ENCODE results near the gene TRIM3. TPM values are rescaled to one million over a fixed set of nuclear protein-coding genes. Genes with fewer than 3 reads are reported as not detected.

TRIM3 gene
- total RNA-seq, 1 donor from 2014 or later: 33.8 TPM

DNA sequence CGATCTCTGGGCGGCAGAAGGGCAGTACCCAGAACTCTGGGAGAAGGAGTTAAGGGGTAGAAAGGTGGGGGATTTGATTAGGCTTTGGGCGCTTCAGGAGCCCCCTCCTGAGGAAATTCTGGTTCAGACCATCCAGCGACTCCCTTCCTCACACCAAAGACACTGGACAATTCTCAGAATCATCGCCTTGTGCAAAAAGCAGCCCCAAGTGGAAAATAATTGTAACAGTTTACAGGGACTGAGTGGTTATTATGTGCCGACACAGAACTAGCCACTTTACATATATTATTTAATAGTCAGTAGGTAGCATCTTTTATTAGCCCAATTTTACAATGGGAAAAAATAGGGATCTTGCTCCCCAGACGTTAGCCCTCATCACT lies 662 bp upstream of the TRIM3 start:
- Histone ChIP-seq H3K9me3 (no peaks in the 10 kb centered on the region), H3K27me3 (no peaks in the 10 kb centered on the region), H3K27ac (peak overlapping the region; percentile 94 to 96), H3K4me3 (peak overlapping the region; percentile 85 to 88), H3K36me3 (peaks cover 21 to 30% of the 10 kb centered on the region in 2 donors), H3K4me1 (peaks cover 7 to 21% of the 10 kb centered on the region in 2 donors)
- TF ChIP-seq, protein P1, sequence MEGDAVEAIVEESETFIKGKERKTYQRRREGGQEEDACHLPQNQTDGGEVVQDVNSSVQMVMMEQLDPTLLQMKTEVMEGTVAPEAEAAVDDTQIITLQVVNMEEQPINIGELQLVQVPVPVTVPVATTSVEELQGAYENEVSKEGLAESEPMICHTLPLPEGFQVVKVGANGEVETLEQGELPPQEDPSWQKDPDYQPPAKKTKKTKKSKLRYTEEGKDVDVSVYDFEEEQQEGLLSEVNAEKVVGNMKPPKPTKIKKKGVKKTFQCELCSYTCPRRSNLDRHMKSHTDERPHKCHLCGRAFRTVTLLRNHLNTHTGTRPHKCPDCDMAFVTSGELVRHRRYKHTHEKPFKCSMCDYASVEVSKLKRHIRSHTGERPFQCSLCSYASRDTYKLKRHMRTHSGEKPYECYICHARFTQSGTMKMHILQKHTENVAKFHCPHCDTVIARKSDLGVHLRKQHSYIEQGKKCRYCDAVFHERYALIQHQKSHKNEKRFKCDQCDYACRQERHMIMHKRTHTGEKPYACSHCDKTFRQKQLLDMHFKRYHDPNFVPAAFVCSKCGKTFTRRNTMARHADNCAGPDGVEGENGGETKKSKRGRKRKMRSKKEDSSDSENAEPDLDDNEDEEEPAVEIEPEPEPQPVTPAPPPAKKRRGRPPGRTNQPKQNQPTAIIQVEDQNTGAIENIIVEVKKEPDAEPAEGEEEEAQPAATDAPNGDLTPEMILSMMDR (IDR thresholded peaks at IDR 0.05): peak in 1 of 3 experiments; percentile 4
- intact Hi-C loops (cut with DNase I): loop anchor here (1.0 to 5.0 kb wide), 5 partner anchors 36 to 240 kb away; partner anchors contain the start of genes CAVIN3, FHIP1B and MRPL17
- no peak for DNase-seq (ENCODE audit: low spot score in 2 of 2)

DNA sequence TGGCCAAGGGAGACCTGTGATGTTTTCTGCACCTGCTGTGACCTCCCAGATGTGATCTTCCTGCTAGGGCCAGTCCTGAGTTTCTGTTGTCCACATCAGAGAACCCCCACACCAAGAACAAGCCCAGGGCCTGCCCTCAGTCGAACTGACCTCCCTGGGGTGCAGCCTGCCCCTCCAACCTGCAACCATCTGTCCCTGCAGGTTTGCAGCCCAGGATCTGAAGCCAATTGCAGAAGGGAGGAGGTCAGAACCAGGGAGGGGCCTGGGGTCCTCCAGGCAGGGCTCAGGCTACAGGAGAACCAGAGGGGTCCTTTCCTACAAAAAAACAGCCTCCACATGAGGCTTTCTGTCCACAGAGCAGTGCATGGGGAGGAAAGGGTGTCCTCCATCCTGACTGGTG lies 807 bp downstream of the TRIM3 start:
- Histone ChIP-seq H3K27ac (peak overlapping the region; percentile 94 to 96), H3K4me1 (peaks cover 7 to 24% of the 10 kb centered on the region in 2 donors)
- intact Hi-C loops (cut with DNase I): loop anchor here (2.0 to 5.0 kb wide), 2 partner anchors 82 to 209 kb away; partner anchors contain the start of genes MRPL17 and SMPD1

DNA sequence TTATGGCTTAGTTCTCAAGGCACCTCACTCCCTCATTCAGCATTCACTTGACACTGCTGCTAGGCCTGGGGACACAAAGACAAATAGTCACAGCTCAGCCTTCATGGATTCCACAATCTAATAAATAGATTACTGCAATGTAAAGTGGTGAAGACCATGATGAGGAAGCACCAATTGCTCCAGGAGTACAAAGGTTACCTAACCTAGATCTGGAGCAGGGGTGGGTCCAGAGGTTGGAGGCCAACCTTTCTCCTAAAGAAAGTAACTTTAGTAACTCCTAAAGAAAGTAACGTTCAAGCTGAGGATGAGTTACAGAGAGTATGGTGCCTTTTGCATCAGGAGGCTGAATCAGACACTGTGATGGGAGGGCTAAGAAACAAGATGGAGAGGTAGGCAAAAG lies 4.1 kb downstream of the TRIM3 start:
- H3K9me3 ChIP-seq: no peaks in the 10 kb centered on the region
- intact Hi-C loops (cut with DNase I): no loop called here
- TF ChIP-seq, protein P1 (IDR thresholded peaks at IDR 0.05): no peak
- H3K4me3 ChIP-seq: no peak overlapping the region
- no peaks in the 10 kb centered on the region for H3K27me3 ChIP-seq
- DNase-seq (ENCODE audit: low spot score in 2 of 2): no peak
- H3K27ac ChIP-seq: peak overlapping the region; percentile 56 to 65
- H3K4me1 ChIP-seq: peaks cover 7 to 19% of the 10 kb centered on the region in 2 donors
- peaks cover 1 to 7% of the 10 kb centered on the region in 2 donors for H3K36me3 ChIP-seq

More for the DNA sequence above, 807 bp downstream of the TRIM3 start:
- no peak for DNase-seq (ENCODE audit: low spot score in 2 of 2)
- peak overlapping the region; percentile 85 to 88 for H3K4me3 ChIP-seq
- H3K9me3 ChIP-seq: no peaks in the 10 kb centered on the region
- H3K27me3 ChIP-seq: no peaks in the 10 kb centered on the region
- TF ChIP-seq, protein P1 (IDR thresholded peaks at IDR 0.05): no peak
- H3K36me3 ChIP-seq: peaks cover 13 to 15% of the 10 kb centered on the region in 2 donors

DNA sequence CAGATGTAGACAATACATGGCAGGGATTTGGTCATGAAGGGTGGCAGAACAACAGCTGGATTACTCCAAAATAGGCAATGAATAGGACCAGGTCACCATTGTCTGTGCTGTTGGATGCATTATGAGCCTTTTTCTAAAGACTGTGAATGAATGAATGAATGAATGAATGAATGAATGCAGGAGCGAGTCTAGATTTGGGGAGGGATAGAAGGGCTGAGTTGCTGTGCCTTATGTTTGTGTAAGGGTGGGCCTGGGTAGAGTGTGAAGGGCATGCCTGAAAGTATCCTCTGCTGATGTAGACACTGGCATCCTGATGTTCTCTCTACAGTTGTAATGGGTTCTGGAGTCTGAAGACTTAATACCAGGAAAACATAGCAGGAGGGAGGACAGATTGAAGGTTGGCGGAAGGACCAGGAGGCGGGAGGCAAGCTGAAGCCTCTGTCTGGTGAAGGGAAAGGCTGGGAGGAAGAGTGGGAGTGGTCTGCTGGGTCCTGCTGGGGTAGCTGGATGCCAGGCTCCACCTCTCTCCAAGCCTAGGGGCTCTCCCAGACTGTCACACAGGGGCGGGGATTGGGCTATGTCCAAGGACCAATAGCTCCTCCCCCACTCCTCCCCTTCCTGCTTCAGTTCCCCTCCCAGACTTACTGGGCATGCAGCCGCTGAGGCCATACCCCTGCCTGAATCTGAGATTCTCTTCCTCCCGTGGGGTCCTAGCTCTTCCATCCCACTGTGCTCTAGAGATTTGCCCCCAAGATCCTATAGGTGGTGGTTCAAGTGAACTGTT lies 4.8 kb downstream of the TRIM3 start:
- peak overlapping the region; percentile 56 to 65 for H3K27ac ChIP-seq
- H3K27me3 ChIP-seq: no peaks in the 10 kb centered on the region
- H3K4me3 ChIP-seq: no peak overlapping the region
- H3K36me3 ChIP-seq: peaks cover 8 to 14% of the 10 kb centered on the region in 2 donors
- peak; percentile 72 to 90 for DNase-seq (ENCODE audit: low spot score in 2 of 2)
- peaks cover 7 to 15% of the 10 kb centered on the region in 2 donors for H3K4me1 ChIP-seq
- TF ChIP-seq, protein P1 (IDR thresholded peaks at IDR 0.05): no peak
- intact Hi-C loops (cut with DNase I): no loop called here
- H3K9me3 ChIP-seq: no peaks in the 10 kb centered on the region

DNA sequence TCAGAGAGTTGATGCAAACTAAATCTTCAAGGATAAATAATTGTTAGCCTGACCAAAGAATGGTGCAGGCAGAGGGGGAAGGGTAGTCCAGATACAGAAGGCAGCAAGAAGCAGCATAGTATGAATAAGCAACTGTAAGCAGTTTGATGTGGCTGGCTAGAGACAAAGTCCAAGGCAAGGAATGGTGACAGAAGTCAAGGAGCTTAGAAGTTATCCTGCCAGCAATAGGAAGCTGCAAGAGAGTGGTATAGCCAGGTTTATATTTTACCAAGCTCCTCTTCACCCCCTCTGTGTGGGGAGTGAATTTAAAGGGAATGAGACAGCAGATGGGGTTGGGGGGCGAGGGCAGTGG lies 14.7 kb downstream of the TRIM3 start:
- H3K4me1 ChIP-seq: no peaks in the 10 kb centered on the region
- H3K9me3 ChIP-seq: no peaks in the 10 kb centered on the region
- H3K27me3 ChIP-seq: no peaks in the 10 kb centered on the region
- TF ChIP-seq, protein P1 (IDR thresholded peaks at IDR 0.05): no peak
- intact Hi-C loops (cut with DNase I): no loop called here
- no peak overlapping the region for H3K27ac ChIP-seq
- DNase-seq (ENCODE audit: low spot score in 2 of 2): no peak
- H3K36me3 ChIP-seq: peaks cover 53 to 78% of the 10 kb centered on the region in 2 donors
- no peak overlapping the region for H3K4me3 ChIP-seq

All from ascending aorta (tissue), 2 donors.